H1 (cell line): ENCODE results near the gene LAMTOR5. TPM values are rescaled to one million over a fixed set of nuclear protein-coding genes. Genes with fewer than 3 reads are reported as not detected.

Experiments used
- BRCA1 ChIP-seq: IDR thresholded peaks from 2 replicates; pipeline ENCODE4 v1.6.1; 2012; ENCODE audit warnings: low read depth, low read length, improper control_type of control experiment
- JUND ChIP-seq: IDR thresholded peaks from 2 replicates; pipeline ENCODE4 v1.6.1; 2011; ENCODE audit warnings: mild to moderate bottlenecking, improper control_type of control experiment, low read length
- KDM1A ChIP-seq: fragments of 200-600, 300-600 bp; sonication (generic); IDR thresholded peaks from 2 replicates; pipeline ENCODE4 v1.7.1; 2016; ENCODE audit warnings: mild to moderate bottlenecking, low read length, borderline replicate concordance
- KDM5A ChIP-seq: fragments of 200-600 bp; IDR thresholded peaks from 2 replicates; pipeline ENCODE4 v1.7.1; 2012; ENCODE audit warnings: mild to moderate bottlenecking, low read length, inconsistent platforms, mixed read lengths
- NANOG ChIP-seq: IDR thresholded peaks from 2 replicates; pipeline ENCODE4 v1.6.1; 2011; ENCODE audit warnings: low read length, low read depth, mild to moderate bottlenecking, inconsistent platforms; ENCODE audit not compliant: insufficient read depth, poor library complexity, severe bottlenecking
- RBBP5 ChIP-seq: IDR thresholded peaks from 2 replicates; pipeline ENCODE4 v1.7.1; 2012; ENCODE audit warnings: low read depth, mild to moderate bottlenecking, inconsistent platforms, low read length, moderate library complexity, borderline replicate concordance
- RFX5 ChIP-seq: IDR thresholded peaks from 2 replicates; pipeline ENCODE4 v1.6.1; 2011; ENCODE audit warnings: low read depth, low read length, improper control_type of control experiment, borderline replicate concordance
- SIN3A ChIP-seq, 2 experiments: IDR thresholded peaks in 1 of 2; conservative IDR thresholded peaks in 1 of 2; 2 replicates each; pipeline ENCODE4 v1.6.1; 2011 to 2012; ENCODE audit warnings: low read length in 2 of 2, improper control_type of control experiment in 1 of 2, low read depth in 1 of 2, mild to moderate bottlenecking in 1 of 2
- SP1 ChIP-seq: IDR thresholded peaks from 2 replicates; pipeline ENCODE4 v1.6.1; 2011; ENCODE audit warnings: low read depth, low read length
- SP4 ChIP-seq: IDR thresholded peaks from 2 replicates; pipeline ENCODE4 v1.6.1; 2012; ENCODE audit warnings: low read length, inconsistent platforms
- YY1 ChIP-seq: IDR thresholded peaks from 2 replicates; pipeline ENCODE4 v1.6.1; 2011; ENCODE audit warnings: low read depth, mild to moderate bottlenecking, low read length
- polyA plus RNA-seq, 7 experiments: library from polyadenylated mRNA; depleted of rRNA in 3 of 7; stranded (reverse) in 5 of 7; unstranded in 2 of 7; fragments of >200 nt in 5 of 7; fragments of 200-250 nt in 2 of 7; gene quantifications; 1 replicate in 5 of 7; 2 replicates in 1 of 7; 4 replicates in 1 of 7; pipeline versions ENCODE4 v1.2.1 to v1.2.3, GENCODE V29; 2011 to 2013; ENCODE audit warnings: missing spikeins in 2 of 7, mixed read lengths in 2 of 7
- total RNA-seq: library from RNA; stranded (reverse); fragmentation: NEBNext Ultra II Directional; extraction: Animal tissue kit (Norgen Biotek cat#: 25700); gene quantifications from 2 replicates; pipeline ENCODE4 v1.2.1, GENCODE V29; 2021

Gene LAMTOR5
- total and polyA plus RNA-seq, 2 of the 8 experiments (the other 6 are each of a cell fraction or from before 2014, with no cell fraction given) = 84.4 to 297 TPM

DNA sequence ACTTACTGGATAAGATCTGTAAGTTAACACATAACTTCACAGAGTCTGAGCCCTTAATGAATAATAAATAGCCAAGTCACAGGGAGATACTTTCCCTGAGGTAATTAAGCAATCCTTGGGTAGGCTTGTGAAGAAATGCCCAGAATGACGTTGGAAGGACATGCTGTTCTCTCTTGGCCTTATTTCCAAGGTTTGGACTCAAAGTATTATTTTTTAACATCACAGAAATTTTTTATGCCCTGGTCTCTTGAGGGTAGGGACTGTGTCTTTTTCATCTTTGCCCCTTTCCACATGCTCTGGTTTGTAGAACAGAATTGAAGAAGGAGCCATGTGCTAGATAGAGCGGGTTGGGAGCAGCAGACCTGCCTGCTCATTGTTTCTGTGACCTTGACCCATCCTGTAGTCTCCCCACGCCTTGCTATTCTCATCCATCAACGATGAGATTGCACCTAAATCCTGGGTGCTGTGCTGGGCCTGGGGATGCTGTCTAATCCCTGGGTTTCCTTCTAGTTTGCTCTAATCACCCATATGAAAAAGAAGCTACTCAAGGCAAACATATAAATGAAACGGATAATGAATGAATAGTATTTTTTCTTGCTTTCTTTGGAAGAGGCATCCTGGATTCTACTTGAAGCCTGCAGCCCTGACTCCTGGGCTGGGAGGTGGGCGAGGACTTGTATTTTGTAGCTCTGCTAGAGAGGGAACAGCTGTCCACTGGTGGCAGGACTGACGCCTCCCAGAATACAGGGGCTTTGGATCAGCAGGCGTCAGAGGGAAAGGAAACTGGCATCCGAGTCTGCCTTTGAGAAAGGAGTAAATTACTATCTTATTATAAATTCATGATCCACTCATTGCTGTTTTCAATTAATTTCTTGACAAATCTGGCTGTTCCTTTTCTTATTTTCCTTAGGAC, 17.5 kb upstream of the LAMTOR5 start (continued):
- no peak for TF ChIP-seq KDM1A
- no peak for TF ChIP-seq RBBP5
- TF ChIP-seq YY1 = no peak
- no peak for TF ChIP-seq JUND
- TF ChIP-seq KDM5A = no peak
- no peak for TF ChIP-seq BRCA1
- TF ChIP-seq SIN3A (conservative IDR thresholded peaks at IDR 0.05 in 1 of 2, IDR thresholded peaks at IDR 0.05 in 1 of 2; ENCODE audit: low read depth in 1 of 2, low read length in 2 of 2) = no peak
- no peak for TF ChIP-seq SP4
- TF ChIP-seq RFX5 = no peak
- TF ChIP-seq SP1 = no peak
- no peak for TF ChIP-seq NANOG
